ENCODE results near the gene TP53I13. TPM values are rescaled to one million over a fixed set of nuclear protein-coding genes. Genes with fewer than 3 reads are reported as not detected.

TP53I13 gene
- total RNA-seq, 1 experiment from 2014 or later, result 45.8 TPM

DNA sequence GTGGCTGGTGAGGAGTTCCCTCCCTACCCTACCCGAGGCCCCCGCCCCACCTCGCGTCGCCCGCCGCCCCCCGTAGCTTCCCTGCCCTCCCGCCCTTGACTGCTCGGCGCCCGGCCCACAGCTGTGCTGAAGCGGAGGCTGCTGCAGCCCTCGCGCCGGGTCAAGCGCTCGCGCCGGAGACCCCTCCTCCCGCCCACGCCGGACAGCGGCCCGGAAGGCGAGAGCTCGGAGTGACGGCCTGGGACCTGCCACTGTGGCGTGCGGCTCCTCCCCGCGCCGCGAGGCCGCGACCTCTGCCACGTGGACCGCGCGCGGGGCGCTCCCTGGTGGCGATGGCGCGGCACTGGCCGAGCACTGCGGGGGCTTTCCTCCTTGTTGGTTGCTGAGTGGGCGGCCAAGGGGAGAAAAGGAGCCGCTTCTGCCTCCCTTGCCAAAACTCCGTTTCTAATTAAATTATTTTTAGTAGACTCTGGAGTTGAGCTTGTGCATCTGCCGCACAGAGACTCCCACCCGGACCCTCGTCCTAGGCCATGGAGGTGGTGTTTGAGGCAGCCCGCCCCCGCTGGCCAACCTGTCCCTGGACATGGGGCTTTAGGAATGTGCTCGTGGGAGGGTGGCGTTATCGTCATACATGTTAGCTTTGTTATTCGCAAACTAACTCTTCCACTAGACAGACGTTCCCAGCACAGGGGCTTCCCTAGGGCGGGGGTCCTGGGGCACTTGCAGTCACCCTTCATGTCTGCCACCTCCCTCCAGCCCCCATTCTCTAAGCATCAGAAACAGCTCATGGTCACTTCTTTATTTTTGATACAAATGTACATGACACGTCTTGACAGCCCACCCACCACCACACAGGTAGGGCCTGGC, 4.4 kb downstream of the TP53I13 start:
- peaks cover 10% of the 10 kb centered on the region for H3K27me3 ChIP-seq (ENCODE audit: control insufficient read depth, insufficient read depth, low read length)
- peak overlapping the region; percentile 41 for H3K4me3 ChIP-seq (ENCODE audit: insufficient read depth, low read depth, low read length)
- peak; percentile 89 for DNase-seq
- H3K36me3 ChIP-seq (replicated peaks; ENCODE audit: control insufficient read depth, insufficient read depth, low read length), result peaks cover 2% of the 10 kb centered on the region

DNA sequence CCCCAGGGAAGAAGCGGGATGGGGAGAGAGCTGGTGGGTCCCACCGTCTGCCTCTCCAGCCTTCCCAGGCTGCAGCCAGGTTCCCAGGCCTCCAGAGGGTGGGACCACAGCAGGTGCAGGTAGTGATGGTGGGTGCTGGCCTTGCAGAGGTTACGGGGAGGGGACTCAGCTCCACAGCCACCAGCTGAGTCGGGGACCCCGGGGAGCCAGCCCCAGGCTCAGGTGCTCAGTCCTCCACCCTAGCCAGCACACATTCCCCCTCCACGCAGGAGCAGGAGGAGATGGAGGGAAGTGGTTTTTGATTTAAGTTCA, 5.0 kb downstream of the TP53I13 start:
- DNase-seq, result no peak
- H3K36me3 ChIP-seq (replicated peaks; ENCODE audit: control insufficient read depth, insufficient read depth, low read length), result peaks cover 2% of the 10 kb centered on the region
- peaks cover 10% of the 10 kb centered on the region for H3K27me3 ChIP-seq (ENCODE audit: control insufficient read depth, insufficient read depth, low read length)
- no peak overlapping the region for H3K4me3 ChIP-seq (ENCODE audit: insufficient read depth, low read depth, low read length)

DNA sequence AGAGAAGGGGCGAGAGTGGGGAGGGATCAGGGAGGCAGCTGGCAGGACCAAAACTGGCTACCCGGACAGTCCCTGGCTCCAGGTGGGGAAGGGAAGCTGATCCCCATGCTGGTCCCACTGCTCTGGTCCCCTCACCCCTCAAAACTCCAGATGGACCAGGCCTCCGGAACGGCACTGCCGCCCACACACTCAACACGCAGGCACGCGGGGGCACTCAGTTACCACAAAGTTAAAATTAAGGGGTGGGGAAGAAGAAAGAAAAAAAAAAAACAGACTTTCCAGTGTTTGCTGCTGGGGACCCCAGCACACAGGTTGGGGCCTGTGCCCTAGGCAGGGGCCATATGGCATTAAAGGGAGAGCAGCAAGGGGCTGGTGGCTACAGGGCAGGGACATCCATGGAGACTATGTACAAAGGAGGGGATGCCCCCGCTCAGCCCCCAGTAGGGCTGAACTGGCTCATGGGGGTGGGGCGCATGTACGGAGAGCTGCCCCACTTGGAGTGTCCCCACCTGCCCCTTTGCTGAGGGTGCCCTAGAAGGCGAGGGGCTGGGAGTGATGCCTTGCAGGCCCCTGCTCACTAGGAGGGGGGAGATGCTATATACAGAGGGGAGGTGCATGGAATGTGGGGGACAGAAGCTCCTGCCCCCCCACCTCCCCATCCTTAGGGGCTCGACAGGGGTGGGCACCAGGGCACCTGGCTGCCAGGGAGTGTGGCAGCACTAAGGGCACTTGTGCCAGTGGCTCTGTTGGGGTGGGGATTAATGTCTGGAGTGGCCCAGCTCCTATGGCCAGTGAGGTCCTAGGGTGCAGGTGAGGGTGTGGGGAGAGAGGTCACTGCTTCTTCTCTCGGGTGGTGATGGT, 5.6 kb downstream of the TP53I13 start:
- Histone ChIP-seq H3K4me3 (ENCODE audit: insufficient read depth, low read depth, low read length) (no peak overlapping the region), H3K36me3 (replicated peaks; ENCODE audit: control insufficient read depth, insufficient read depth, low read length) (peaks cover 2% of the 10 kb centered on the region), H3K27me3 (ENCODE audit: control insufficient read depth, insufficient read depth, low read length) (peaks cover 9% of the 10 kb centered on the region)
- peak; percentile 35 for DNase-seq

DNA sequence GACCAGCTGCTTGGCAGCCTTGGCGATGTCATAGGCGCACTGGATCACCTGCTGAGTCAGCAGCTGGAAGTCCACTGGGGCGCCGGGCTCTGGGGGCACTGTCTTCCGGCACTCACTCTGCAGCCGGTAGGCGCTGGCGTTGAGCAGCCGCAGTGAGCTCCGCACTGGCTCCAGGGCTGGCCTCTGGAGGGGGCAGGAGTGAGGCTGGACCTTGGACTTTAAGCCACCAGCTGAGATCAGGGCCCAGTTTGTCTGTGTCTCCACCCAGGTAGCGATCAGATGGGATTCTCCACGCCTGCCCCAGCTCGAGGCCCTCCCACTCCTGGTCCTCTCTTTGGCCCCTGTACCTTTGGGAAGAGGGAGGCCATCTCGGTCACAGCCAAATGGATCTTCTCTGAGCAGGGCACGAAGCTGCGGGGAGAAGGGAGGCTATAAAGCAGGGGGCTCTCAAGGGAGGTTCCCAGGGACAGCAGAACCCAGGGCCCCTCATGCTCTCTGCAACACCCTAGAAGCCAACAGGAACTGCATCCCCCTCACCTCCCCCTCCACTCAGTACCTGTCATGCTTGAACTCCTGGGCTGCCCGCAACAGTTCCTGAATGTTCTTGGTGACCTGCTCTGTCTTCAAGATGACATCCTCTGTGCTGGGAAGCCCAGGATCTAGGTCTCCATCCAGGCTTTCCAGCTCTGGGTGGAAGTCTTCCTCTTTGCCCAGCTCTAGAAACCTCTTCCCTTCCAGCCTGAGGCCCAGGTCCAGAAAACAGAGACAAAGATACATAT, 6.4 kb downstream of the TP53I13 start:
- peaks cover 4% of the 10 kb centered on the region; the same call in 1 of the 2 replicates for H3K27me3 ChIP-seq (ENCODE audit: control insufficient read depth, insufficient read depth, low read length)
- no peak overlapping the region for H3K4me3 ChIP-seq (ENCODE audit: insufficient read depth, low read depth, low read length)
- peak; percentile 35 for DNase-seq
- peaks cover 2% of the 10 kb centered on the region for H3K36me3 ChIP-seq (replicated peaks; ENCODE audit: control insufficient read depth, insufficient read depth, low read length)

DNA sequence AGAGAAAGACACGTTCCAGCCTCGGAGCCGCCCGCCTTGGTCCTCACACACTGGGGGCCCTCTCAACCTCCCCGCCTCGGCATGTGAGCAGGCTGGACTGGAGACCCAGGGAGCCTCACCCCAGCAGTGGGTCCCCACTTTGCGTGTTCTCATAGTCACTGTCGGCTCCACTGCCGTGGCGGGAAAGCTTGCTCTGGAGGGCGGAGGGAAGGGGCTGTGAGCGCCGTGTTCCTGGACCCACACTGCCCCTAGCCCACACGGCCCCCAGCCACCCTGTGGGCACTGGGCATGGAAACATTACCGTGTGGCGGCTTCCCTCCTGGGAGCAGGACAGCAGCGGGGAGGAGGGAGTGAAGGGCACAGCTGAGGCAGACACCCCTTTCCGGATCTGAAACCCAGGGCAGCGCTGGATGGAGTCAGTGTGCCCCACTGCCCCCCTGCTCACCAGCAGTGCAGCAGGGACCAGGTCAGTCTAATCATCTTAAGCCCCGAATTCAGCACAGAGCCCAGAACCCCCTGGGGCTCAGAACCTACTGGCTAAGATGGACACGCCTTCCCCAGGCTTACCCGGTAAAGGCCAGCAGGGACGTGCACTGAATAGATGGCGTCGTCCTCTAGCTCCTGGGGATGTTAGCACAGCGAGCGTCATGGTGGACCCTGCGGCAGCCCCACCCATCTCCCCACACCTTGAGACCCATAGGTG, 7.2 kb downstream of the TP53I13 start:
- peaks cover 2% of the 10 kb centered on the region for H3K36me3 ChIP-seq (replicated peaks; ENCODE audit: control insufficient read depth, insufficient read depth, low read length)
- peaks cover 4% of the 10 kb centered on the region; the same call in 1 of the 2 replicates for H3K27me3 ChIP-seq (ENCODE audit: control insufficient read depth, insufficient read depth, low read length)
- DNase-seq, result no peak

DNA sequence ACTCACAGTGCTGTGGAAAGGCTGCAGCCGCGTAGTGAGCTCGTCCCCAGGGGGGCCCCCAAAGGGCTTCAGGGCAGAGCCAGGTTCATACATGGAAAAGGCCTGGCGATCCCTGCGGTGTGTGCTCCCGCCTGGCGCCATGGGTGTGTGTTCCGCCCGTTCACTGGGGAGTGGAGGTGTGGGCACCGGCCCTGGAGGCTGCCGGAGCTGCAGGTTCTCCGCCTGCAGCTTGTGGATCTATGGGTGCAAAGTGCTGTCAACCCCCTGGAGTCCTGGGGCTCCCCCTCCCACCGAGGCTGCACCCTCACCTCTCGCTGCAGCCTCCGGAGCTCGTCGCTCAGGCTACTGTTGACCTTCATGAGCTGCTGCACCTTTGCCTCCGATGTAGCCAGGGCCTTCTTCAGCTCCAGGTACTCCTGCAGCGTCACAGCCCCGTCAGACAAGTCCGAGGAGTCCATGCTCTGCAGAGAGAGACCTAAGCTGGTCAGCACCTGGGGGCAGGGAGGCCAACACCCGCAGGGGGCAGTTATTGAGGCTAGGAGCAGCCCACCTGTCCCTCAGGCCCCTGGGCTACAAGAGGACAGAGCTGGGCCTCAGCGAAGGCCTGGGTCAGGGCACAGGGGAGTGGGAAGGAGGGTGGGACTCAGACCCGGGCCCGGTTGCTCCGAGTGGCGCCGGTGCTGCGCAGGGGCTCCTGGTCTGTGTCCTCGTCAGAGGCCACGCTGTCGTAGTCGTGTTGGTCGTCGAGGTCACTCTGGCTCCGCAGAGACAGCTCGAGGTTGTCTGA, 7.9 kb downstream of the TP53I13 start:
- Histone ChIP-seq H3K4me3 (ENCODE audit: insufficient read depth, low read depth, low read length) (no peak overlapping the region), H3K36me3 (replicated peaks; ENCODE audit: control insufficient read depth, insufficient read depth, low read length) (peaks cover 2% of the 10 kb centered on the region), H3K27me3 (ENCODE audit: control insufficient read depth, insufficient read depth, low read length) (peaks cover 4% of the 10 kb centered on the region; the same call in 1 of the 2 replicates)
- DNase-seq, result no peak

More for the DNA sequence above, 7.2 kb downstream of the TP53I13 start:
- H3K4me3 ChIP-seq (ENCODE audit: insufficient read depth, low read depth, low read length), result no peak overlapping the region

DNA sequence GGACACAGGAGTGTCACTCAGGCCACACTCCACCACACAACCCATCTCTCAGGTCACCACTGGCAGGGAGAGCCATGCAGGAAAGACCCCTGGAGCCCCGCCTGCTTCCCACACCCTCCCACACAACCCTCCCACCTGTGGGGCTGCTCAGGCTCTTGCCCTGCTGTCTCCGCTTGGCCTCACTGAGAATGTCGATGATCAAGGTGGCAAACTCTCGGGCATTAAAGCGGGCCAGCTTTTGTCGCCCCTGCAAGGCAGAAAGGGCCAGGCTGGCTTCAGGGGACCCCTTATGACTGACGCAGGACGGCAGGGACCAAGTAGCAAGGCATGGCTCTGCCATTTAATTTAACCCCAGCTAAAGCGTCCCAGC, 8.5 kb downstream of the TP53I13 start:
- H3K27me3 ChIP-seq (ENCODE audit: control insufficient read depth, insufficient read depth, low read length), result peaks cover 4% of the 10 kb centered on the region; the same call in 1 of the 2 replicates
- no peak overlapping the region for H3K4me3 ChIP-seq (ENCODE audit: insufficient read depth, low read depth, low read length)
- H3K36me3 ChIP-seq (replicated peaks; ENCODE audit: control insufficient read depth, insufficient read depth, low read length), result peaks cover 2% of the 10 kb centered on the region
- no peak for DNase-seq

DNA sequence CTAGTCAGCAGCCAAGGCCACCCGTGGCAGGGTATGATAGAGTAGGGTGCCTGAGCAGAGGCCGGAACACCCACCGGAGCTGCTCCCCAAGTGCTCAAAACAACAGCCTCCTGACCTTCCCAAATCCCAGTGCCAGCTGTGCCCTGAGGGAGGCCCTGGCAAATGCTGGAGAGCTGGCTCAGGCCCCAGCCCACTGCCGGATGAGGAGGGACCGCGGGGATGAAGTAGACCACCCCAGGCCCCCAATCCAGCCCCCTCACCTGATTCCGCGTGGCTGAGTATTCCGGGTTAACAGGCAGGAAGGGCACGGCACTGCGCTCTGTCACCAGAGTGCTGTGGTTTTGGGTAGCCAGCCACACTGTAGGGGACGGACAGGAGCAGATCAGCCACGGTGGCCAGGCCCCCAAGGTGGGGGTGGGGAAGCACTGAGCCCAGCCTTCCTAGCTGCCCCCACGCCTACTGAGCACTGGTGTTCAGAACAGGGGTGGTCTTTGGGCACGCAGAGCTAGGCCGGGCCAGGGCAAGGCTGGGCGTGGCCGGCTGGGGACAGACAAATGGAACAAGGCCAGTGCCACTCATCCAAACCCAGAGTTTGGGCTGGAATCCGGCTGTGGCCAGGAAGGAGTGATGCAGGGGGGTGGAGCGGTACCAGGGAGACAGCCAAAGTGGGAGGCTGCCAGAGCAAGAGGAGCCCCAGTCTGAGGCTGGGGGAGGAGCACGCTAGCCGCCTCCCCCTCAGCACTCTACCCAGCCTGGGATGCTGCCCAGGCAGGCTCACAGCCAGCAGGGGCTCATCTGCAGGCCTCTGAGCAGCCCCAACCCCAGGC, 9.1 kb downstream of the TP53I13 start:
- peak; percentile 58 for DNase-seq
- Histone ChIP-seq H3K36me3 (replicated peaks; ENCODE audit: control insufficient read depth, insufficient read depth, low read length) (peaks cover 2% of the 10 kb centered on the region), H3K4me3 (ENCODE audit: insufficient read depth, low read depth, low read length) (no peak overlapping the region), H3K27me3 (ENCODE audit: control insufficient read depth, insufficient read depth, low read length) (no peaks in the 10 kb centered on the region)

DNA sequence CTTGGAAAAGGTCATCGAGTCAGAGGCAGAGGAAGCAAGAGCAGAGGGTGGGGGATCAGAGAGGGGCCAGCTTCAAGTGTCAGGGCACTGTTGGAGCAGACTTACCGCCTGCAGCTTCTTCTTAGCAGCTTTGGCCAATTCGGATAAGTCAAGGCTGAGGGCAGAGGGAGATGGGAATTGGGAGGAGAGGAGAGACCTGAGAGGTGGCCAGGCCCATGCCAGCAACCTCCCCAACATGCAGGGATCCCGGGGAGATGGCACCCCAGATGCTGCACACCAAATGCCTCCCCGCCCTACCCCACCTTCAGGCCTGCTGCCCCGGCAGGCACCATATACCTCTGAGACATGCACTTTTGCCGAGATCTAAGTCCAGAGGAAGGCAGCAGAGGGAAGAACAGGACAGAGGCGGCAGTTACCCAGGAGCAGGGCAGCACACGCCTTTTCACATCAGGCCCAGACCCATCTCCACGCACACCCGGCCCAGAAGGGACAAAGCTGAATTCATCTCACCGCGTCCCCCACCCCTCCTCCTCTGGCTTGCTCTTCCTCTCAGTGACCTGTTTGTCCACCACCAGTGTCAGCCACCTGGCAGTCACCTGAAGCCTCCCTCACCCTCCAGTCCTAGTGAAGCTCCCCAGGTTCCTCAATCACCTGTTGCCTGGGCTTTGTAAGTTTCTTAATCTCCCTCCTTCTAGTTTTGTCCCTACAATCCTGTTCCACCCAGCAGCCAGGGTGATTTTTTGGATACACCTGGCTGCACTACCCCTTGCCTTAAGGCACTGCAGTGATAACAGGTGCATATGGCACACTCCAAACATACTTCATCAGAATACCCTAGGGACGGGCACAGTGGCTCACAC, 10.4 kb downstream of the TP53I13 start:
- Histone ChIP-seq H3K27me3 (ENCODE audit: control insufficient read depth, insufficient read depth, low read length) (no peaks in the 10 kb centered on the region), H3K36me3 (replicated peaks; ENCODE audit: control insufficient read depth, insufficient read depth, low read length) (peaks cover 2% of the 10 kb centered on the region), H3K4me3 (ENCODE audit: insufficient read depth, low read depth, low read length) (no peak overlapping the region)
- no peak for DNase-seq

DNA sequence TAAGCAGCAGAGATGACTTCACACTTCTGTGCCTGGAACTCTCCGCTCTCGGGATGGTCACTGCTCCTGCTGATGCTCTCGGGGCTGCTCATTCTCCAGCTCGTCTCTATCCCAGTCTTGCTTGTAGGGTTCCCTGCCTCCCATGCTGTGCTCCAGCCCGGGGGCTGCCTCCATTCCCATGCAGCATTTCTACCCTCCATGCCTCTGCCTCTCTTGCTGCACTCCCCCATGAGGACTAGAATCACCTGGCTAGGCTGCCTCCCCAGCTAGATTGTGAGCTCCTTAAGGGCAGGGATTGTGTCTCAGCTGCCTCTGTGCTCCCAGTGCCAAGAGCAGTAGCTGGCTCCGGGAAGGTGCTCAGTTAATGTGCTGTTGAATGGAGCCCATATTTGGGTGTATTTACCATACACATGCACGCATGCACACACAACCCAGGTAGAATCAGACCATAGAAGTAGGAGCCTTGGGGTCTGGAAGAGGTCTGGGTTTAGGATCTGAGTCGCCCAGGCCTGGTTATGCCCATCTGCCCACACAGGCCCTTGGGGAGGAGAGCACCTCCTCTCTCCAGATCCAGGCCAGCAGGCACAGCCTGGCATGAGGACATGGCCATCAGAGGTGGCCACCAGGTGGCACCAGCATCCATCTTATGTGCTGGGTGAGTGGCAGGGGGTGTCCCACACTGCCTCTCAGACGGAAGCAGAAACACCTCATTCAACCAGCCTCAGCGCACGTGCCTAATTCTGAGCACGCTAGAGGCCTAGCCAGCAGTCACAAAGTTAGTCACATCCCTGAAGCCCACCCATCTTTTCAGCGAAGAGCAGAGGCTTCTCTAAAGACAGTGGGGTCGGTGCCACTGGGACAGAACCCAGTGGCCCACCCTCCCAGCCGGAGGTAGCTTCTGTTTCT, 11.6 kb downstream of the TP53I13 start:
- Histone ChIP-seq H3K36me3 (replicated peaks; ENCODE audit: control insufficient read depth, insufficient read depth, low read length) (peaks cover 1% of the 10 kb centered on the region), H3K27me3 (ENCODE audit: control insufficient read depth, insufficient read depth, low read length) (no peaks in the 10 kb centered on the region), H3K4me3 (ENCODE audit: insufficient read depth, low read depth, low read length) (no peak overlapping the region)
- DNase-seq, result peak; percentile 96

DNA sequence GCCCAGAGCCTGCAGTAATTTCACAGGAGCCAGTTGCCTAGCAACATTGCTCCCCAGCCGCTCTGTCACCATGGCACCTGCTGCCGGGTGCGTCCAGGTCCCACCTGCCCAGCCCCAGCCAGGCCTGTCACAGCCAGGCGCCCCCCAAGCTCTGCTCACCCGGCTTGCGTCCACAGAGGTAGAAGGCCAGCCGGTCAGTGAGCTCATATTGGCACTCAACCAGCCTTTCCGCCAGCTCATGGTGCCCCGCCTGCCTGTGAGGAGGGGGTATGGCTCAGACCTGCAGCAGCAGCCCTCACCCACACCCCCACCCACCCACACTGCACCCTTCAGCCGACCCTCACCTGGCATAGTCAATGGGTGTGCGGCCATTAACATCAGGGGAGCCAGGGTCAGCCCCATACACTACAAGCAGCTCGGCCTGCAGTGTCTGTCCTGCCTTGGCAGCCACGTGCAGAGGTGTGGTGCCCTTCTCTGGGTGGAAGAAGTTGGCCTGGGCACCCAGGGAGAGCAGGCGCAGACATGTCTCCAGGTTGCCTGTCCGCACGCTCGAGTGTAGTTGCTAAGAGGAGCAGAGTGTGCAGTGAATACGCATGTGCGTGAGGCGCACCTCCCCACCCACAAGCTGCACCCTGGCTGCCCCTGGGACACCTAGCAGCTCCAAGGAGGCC, 13.2 kb downstream of the TP53I13 start:
- Histone ChIP-seq H3K36me3 (replicated peaks; ENCODE audit: control insufficient read depth, insufficient read depth, low read length) (no peaks in the 10 kb centered on the region; the same call in none of the 2 replicates), H3K4me3 (ENCODE audit: insufficient read depth, low read depth, low read length) (no peak overlapping the region), H3K27me3 (ENCODE audit: control insufficient read depth, insufficient read depth, low read length) (no peaks in the 10 kb centered on the region)
- DNase-seq, result peak; percentile 59
